GM12892 (cell line): ENCODE results near the gene SPEM3.

ENCODE experiments used
- DNase-seq: peaks from one replicate; pipeline ENCODE4 v3.0.0; 2011; ENCODE audit not compliant: insufficient read length
- FAIRE-seq: peaks from 2 replicates; lab custom pipeline; 2011; peaks lifted over from hg19 to GRCh38; lab: Jason Lieb, UNC
- POLR2A ChIP-seq: IDR thresholded peaks from 2 replicates; pipeline ENCODE4 v1.6.1; 2011; ENCODE audit warnings: low read depth, low read length, control low read depth
- POLR2AphosphoS5 ChIP-seq: IDR thresholded peaks from 2 replicates; pipeline ENCODE4 v1.6.1; 2011; ENCODE audit warnings: low read depth, low read length, control low read depth
- TAF1 ChIP-seq: IDR thresholded peaks from 2 replicates; pipeline ENCODE4 v1.6.1; 2011; ENCODE audit warnings: low read depth, mild to moderate bottlenecking, control low read depth, low read length, borderline replicate concordance

SPEM3 gene

DNA sequence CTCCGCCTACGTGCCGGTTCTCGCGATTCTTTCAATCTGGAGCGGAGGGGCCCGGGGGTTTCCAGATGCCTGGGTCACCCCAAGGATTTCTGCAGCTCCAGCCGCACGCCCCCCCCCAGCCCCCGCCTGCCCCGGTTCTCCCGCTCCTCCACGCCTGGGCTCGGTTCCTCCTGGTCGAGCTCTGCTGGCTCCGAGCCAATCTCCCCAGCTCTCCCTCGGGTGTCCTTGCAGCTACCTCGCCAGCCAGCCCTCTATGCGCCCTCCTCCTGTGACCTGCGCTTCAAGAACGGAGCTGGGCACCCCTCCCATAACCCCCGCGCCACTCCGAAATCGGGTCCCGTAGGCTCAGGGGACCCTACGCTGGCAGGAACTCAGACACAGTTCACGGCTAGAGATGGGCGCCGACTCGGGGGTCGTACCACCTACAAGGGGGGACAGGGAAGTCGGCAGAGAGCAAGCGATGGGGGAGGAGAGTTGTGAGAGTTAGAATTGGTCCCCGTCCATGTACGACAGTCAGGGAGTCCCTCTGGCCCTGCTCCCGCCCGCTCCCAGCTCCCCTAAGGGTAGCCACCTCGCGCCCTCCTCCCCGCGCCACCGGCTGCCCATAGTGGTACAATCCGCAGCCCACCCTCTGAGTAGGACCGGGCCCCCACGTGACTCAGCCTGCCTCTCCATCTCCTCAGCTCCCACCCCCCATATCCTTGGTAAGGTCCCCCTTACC is 11.6 kb downstream of the SPEM3 start:
- DNase-seq (no peak), FAIRE-seq (peak; percentile 84)
- no peak for TF ChIP-seq POLR2AphosphoS5
- no peak for TF ChIP-seq POLR2A
- TF ChIP-seq TAF1: no peak

DNA sequence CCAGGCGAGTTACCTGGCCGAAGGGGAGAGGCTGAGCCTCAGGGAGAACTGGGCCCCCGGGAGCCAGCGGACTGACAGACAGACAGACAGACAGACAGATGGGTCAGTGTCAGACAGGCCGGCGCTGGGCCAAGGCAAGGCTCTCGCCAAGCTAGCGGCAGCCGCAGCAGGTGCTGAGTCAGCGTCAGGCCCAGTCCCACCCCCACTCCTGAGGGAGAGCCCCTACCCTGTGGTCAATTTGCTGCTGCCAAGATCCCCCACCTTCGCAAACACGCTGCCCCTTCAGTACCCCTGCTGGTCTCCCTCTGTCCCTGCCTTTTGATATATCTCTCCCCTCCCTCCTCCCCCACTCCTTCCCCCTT is 12.2 kb downstream of the SPEM3 start:
- DNase-seq (no peak), FAIRE-seq (no peak)
- TF ChIP-seq POLR2A: no peak
- no peak for TF ChIP-seq TAF1
- TF ChIP-seq POLR2AphosphoS5: no peak

DNA sequence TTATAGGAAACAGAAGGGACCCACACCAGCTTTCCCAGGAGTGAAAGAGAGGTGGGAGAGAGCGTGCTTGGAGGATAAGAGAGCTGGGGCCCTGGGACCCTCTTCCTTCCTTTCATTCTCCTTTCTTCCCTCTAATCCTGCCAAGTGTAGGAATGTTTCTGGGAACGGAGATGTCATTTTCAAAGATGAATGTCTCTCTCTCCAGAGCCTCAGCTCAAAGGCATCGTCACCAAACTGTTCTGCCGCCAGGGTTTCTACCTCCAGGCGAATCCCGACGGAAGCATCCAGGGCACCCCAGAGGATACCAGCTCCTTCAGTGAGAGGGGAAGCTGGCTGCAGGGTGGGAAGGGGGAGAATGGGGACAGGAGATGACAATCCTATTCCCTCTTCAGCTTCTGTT is 12.6 kb downstream of the SPEM3 start:
- FAIRE-seq: no peak
- no peak for TF ChIP-seq POLR2A
- TF ChIP-seq POLR2AphosphoS5: no peak
- TF ChIP-seq TAF1: no peak
- DNase-seq: no peak

DNA sequence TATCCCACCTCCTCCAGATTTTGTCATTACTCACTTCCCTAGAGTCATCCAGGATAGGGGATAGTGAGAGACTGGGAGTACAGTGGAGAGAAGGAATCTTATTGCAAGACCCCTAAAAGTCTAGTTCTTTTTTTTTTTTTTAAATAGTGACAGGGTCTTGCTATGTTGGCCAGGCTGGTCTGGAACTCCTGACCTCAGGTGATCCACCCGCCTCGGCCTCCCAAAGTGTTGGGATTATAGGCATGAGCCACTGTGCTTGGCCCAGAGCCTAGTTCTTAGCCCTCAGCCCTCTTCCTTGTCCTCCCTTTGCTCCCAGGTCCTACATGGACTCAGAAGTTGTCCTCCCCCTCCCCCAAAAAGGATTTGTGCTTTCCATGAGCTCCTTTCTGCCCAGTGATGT is 13.5 kb downstream of the SPEM3 start:
- TF ChIP-seq TAF1 (no peak), POLR2A (no peak), POLR2AphosphoS5 (no peak)
- no peak for DNase-seq

DNA sequence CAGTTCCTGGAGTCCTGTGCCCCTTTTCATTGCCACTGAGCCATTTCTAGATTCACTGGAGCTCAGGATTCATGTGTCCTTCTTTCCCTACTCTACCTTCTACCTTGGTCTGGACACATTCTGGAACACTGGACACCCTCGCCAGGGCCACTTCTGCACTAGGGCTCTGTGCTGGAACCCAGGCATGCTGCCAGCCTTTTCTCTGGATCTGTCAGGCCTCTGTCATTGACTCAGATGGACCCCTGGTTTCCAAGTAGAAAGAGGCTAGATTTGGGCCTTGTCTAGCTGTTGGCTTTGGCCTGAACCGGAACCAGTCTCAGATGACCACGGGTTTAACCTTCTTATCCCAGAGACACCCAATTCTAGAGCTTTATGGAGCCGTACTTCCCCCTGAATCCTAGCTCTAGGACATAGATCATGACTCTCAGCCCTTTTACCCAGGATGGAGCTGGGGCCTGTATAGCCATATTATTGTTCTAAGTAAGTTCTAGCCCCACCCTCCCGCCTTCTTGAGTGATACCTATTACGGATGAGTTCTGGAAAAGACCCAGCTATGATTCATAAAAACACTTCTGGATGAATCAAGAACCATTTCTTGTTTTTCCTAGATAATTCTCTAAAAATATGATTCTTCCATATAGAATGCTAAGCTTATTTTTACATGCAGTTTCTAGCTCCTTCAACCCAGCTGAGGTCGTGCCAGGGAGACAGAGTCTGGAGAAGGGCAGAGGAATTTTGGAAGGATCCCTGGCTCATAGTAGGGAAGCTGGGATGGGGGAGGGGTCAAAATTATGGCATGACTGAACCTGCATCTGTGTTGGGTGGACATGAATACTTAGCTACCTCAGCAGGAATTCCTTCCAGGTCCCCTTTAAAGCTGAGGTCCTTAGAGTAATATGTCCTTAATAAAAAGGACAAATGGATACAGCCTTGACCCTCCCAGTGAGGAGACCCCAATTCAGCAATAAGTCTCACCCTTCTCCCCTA is 15.1 kb downstream of the SPEM3 start:
- TF ChIP-seq POLR2AphosphoS5 (no peak), TAF1 (no peak), POLR2A (no peak)
- DNase-seq (no peak), FAIRE-seq (no peak)

More for the DNA sequence above, 13.5 kb downstream of the SPEM3 start:
- no peak for FAIRE-seq

DNA sequence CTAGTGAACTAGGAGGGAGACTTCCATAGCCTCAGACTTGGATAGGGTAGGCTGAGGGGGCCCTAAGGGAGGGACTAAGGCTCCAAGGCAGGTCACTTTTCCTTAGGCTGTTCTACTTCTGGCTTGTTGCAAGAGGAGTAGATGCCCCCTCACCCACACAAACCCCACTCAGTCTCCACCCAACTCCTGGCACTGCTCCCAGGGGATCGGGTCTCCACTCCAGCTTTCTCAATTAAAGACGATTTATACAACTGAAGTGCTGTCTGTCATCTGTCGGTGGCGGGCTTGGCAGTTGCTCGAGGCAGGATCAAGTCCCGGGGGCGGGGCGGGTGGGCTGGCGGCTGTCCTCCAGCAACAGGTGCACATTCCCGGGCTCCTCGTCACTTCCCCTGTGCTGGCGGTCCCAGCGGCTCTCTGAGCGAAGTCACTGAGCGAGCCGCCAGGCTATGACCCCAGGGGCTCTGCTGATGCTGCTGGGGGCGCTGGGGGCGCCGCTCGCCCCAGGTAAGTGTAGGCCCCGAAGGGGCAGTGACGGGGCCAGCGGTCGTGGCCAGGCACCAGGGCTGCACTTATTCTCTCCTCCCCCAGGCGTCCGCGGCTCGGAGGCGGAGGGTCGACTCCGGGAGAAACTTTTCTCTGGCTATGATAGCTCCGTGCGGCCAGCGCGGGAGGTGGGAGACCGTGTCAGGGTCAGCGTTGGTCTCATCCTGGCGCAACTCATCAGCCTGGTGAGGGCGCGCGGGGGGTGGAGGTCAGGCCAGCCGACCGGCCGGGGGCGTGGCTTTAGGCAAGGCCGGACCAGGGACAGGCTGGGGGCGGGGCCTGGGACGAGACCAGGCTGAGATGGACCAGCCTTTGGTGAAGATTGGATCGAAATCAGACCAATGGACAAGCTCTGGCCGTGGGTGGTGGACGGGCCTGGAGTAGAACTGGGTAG is 16.3 kb downstream of the SPEM3 start, which contains the start of gene CHRNB1:
Gene CHRNB1, plus strand, starts transcription at position 380 of the 937 bp plus-strand sequence. Its CDS starts 67 bp downstream, at position 447.
- no peak for DNase-seq
- FAIRE-seq: peak; percentile 73

DNA sequence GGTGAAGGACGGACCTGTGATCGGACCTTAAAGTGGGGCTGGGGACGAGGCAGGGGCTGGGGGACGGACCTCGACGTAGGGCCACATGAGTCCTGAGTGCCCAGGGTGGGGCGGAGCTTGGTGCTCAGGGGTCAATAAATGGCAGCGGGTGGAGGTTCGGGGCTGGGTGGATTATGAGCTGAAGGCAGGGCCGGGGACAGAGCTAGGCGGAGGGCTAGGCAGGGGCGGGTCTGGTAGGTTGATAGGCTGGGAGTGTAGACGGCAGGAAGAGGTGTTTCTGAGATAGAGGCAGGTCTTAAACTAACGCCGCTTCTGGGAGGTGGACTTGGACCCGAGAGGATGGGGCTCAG is 16.9 kb downstream of the SPEM3 start:
- TF ChIP-seq POLR2AphosphoS5: no peak
- TF ChIP-seq POLR2A: no peak
- TF ChIP-seq TAF1: no peak
- FAIRE-seq: no peak
- DNase-seq: no peak

More for the DNA sequence above, 16.3 kb downstream of the SPEM3 start, which contains the start of gene CHRNB1:
- no peak for TF ChIP-seq POLR2A
- TF ChIP-seq TAF1: no peak
- no peak for TF ChIP-seq POLR2AphosphoS5

DNA sequence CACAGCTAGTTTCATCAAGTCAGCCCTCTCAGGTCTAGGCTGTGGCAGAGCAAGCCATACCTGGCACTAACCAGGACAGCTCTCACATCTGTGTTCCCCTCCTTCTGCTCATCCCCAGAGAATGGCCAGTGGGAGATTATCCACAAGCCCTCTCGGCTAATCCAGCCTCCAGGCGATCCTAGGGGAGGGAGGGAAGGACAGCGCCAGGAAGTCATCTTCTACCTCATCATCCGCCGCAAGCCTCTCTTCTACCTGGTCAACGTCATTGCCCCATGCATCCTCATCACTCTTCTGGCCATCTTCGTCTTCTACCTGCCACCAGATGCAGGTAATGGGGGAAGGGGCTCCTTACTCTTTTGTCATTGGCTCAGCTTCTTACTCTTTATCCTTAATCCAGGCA is 19.8 kb downstream of the SPEM3 start:
- FAIRE-seq (no peak), DNase-seq (no peak)
- TF ChIP-seq TAF1: no peak
- no peak for TF ChIP-seq POLR2AphosphoS5

DNA sequence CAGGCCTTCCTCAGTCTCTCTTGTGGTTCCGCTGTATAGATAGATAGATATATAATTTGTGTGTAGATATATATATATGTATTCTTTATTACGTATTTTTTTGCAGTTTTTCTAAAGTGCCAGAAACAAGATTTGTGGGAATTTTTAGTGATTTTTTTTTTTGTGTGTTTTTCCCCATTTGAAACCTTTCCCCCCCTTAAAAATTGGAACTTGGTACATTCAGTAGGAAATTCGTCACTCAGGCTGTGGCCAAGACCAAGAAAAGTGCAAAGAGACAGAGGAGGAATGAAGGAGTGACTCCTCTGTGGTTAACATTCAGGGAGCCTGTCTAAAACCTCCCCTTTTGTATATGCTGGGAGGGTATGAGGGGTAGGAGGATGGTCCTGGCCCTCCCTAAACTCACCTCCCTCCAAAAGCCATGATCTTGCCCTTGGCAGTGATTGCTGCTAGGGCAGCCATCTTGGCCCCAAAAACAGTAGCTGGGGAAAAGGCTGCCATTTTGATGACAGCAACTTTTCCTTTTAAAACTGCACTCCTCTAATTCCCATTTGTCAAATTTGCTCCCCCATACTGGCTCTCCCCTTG is 31.4 kb downstream of the SPEM3 start:
- TF ChIP-seq POLR2A: no peak
- no peak for TF ChIP-seq POLR2AphosphoS5
- no peak for TF ChIP-seq TAF1
- FAIRE-seq: no peak
- no peak for DNase-seq

DNA sequence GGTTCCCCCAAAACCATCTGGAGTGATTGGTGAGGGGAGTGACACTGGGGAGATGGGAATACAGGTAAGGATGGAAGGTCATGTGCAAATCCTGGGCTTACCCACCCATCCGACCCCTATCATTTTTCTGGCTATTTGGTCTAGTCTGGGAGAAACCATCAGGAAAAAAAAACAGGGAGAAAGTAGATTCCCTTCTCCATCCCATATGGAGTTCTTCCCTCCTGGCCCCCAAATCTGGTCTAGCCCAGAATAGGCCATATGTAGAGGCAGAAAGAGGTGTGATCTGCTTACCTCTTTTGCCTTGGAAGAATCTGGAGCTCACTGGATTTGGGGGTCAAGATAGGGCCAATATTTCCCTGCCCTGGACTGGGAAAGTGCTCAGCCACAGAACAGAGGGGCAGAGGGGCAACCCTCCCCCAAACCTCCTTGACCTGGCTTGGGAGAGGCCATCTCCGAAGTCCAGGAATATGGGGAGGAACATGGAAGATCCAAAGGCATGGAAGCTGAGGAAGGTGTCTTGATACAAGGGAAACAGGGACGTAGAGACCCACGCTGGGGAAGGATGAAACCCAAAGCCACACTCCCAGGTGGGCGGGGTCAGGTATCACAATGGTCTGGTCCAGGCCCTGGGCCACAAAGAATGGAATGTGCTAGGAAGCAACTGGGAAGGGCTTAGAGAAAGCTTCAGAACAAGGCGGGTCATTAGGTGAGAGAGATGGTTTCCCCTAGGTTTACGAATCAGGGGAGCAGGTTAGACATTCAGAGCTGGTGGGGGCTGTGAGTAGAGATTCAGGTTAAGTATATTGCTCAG is 32.4 kb downstream of the SPEM3 start:
- DNase-seq: no peak
- TF ChIP-seq POLR2AphosphoS5 (no peak), POLR2A (no peak), TAF1 (no peak)
- no peak for FAIRE-seq
